HEK293T (cell line): ENCODE results near the gene AGTRAP.

Source experiments
- CTCF ChIA-PET: fragments of 350-600 bp; formaldehyde crosslinking; extraction: SDS; loops from one replicate; lab custom pipeline; 2021; ENCODE audit warnings: antibody characterized with exemption, inconsistent platforms; lab: Yijun Ruan, JAX
- POLR2A ChIA-PET: fragments of 350-600 bp; formaldehyde crosslinking; extraction: SDS; loops from one replicate; lab custom pipeline; 2020; ENCODE audit warnings: antibody characterized with exemption, inconsistent platforms; lab: Yijun Ruan, JAX
- DNase-seq: peaks from one replicate; pipeline ENCODE4 v3.0.0; 2012; ENCODE audit warnings: mixed read lengths; ENCODE audit errors: extremely low spot score
- ARNT ChIP-seq: fragments of 450-650 bp; IDR thresholded peaks from 2 replicates; pipeline ENCODE4 v1.6.1; 2017; ENCODE audit warnings: mild to moderate bottlenecking
- BHLHE40 ChIP-seq: fragments of 450-650 bp; IDR thresholded peaks from 2 replicates; pipeline ENCODE4 v1.6.1; 2016; ENCODE audit warnings: mild to moderate bottlenecking, moderate library complexity, borderline replicate concordance
- CTBP1 ChIP-seq: fragments of 450-650 bp; IDR thresholded peaks from 2 replicates; pipeline ENCODE4 v1.6.1; 2016; ENCODE audit warnings: borderline replicate concordance
- ELF4 ChIP-seq: fragments of 450-650 bp; IDR thresholded peaks from 2 replicates; pipeline ENCODE4 v1.6.1; 2017; ENCODE audit warnings: antibody characterized with exemption
- FOXA1 ChIP-seq: fragments of 450-650 bp; IDR thresholded peaks from 2 replicates; pipeline ENCODE4 v1.6.1; 2016; ENCODE audit warnings: mild to moderate bottlenecking
- FOXK2 ChIP-seq: fragments of 450-650 bp; IDR thresholded peaks from 2 replicates; pipeline ENCODE4 v1.6.1; 2016; ENCODE audit warnings: mild to moderate bottlenecking
- FOXM1 ChIP-seq: fragments of 450-650 bp; IDR thresholded peaks from 2 replicates; pipeline ENCODE4 v1.6.1; 2017; ENCODE audit warnings: mild to moderate bottlenecking, borderline replicate concordance
- HDGF ChIP-seq: fragments of 450-650 bp; IDR thresholded peaks from 2 replicates; pipeline ENCODE4 v1.6.1; 2017; ENCODE audit warnings: antibody characterized with exemption, borderline replicate concordance
- L3MBTL2 ChIP-seq: fragments of 450-650 bp; conservative IDR thresholded peaks from 2 replicates; pipeline ENCODE4 v1.6.1; 2016; ENCODE audit warnings: mild to moderate bottlenecking
- LEF1 ChIP-seq: fragments of 450-650 bp; IDR thresholded peaks from 2 replicates; pipeline ENCODE4 v1.6.1; 2017; ENCODE audit warnings: mild to moderate bottlenecking, borderline replicate concordance
- NFRKB ChIP-seq: fragments of 450-650 bp; IDR thresholded peaks from 2 replicates; pipeline ENCODE4 v1.6.1; 2016; ENCODE audit warnings: mild to moderate bottlenecking, moderate library complexity
- PKNOX1 ChIP-seq: fragments of 450-650 bp; IDR thresholded peaks from 2 replicates; pipeline ENCODE4 v1.6.1; 2016
- SP1 ChIP-seq: fragments of 450-650 bp; IDR thresholded peaks from 2 replicates; pipeline ENCODE4 v1.6.1; 2017
- SUZ12 ChIP-seq: fragments of 450-650 bp; IDR thresholded peaks from 2 replicates; pipeline ENCODE4 v1.6.1; 2016; ENCODE audit warnings: mild to moderate bottlenecking
- TARDBP ChIP-seq: fragments of 450-650 bp; IDR thresholded peaks from 2 replicates; pipeline ENCODE4 v1.6.1; 2016
- ZNF384 ChIP-seq: fragments of 450-650 bp; IDR thresholded peaks from 2 replicates; pipeline ENCODE4 v1.6.1; 2016

The AGTRAP gene

DNA sequence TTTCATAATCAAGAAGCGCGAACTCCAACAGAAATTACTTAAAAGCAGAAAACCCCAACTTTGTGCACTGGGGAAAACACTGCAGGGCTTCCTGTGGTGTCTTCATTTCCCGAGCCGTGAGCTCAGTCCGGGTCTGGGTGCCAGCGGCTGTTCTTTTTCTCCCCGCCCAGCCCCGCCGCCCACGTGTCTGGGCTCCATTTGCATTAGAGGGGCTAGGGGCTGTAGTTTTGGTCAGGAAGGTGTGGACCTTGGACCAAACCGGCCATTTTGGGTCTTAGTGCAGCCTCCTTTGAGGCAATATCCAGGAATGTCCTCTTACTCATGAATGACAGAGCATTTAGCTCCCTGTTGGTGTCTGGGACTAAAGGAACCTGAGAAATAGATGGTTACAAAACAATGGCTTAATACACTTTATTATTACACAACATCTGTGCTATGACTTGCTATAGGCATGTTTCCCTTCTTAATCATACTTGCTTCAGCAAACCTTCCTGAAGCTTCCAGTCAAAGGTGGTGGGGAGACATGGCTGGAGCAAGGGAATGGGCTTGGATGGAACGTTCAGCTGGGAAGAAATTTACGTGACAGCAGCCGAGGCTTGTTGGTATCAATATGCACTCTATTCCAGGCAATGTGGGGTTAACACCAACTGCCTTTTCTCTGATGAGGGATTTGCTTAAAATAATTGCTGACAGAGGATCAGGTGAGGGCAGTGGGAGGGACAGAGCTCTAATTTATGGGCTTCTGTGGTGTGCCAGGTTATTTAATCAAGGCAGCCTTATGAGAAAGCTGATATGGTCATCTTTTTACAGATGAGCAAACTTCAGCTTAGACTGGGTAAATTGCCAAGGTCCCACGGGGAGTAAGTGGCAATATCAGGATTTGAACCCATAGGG is 1.1 kb downstream of the AGTRAP start:
- TF ChIP-seq TARDBP (no peak), BHLHE40 (no peak), SP1 (no peak), ZNF384 (no peak), NFRKB (0 out of 2 replicates have a peak, but pooled peaks have one; percentile 21), PKNOX1 (peak; percentile 47), FOXK2 (no peak), CTBP1 (no peak), ARNT (no peak), HDGF (no peak), ELF4 (no peak), FOXA1 (no peak), L3MBTL2 (peak; percentile 54), FOXM1 (no peak), SUZ12 (no peak)
- peak; percentile 34 for DNase-seq
- POLR2A ChIA-PET = interaction anchor here (0.6 to 2.0 kb wide), 7 partner anchors 12 to 474 kb away, joined by 3 to 13 read pairs (median 3); partner anchors contain the start of gene MTOR
- CTCF ChIA-PET = interaction anchor here (0.5 to 0.9 kb wide), 2 partner anchors 26 to 31 kb away, joined by 4 read pairs; no protein-coding TSS in a partner anchor

- ChIA-PET CTCF (no interaction called here), POLR2A (no interaction called here)
- TF ChIP-seq LEF1 (no peak), NFRKB (no peak), ZNF384 (no peak), TARDBP (no peak), ARNT (no peak), FOXK2 (no peak), SP1 (no peak), PKNOX1 (no peak), BHLHE40 (no peak), L3MBTL2 (no peak)
- DNase-seq = no peak
Observed at GRCh38 chr1:11738096-11738495, 2.2 kb downstream of the AGTRAP start.

GRCh38 chr1:11738783-11739182 is 2.8 kb downstream of the AGTRAP start:
- no peak for DNase-seq
- CTCF ChIA-PET = no interaction called here
- POLR2A ChIA-PET = no interaction called here
- TF ChIP-seq NFRKB (no peak), PKNOX1 (no peak), FOXK2 (no peak), SUZ12 (no peak), SP1 (no peak), BHLHE40 (no peak), L3MBTL2 (no peak), HDGF (no peak), ZNF384 (no peak), FOXA1 (no peak), FOXM1 (no peak), CTBP1 (no peak), LEF1 (no peak), ARNT (no peak), TARDBP (no peak), ELF4 (no peak)

- DNase-seq = no peak
- POLR2A ChIA-PET = no interaction called here
- CTCF ChIA-PET = no interaction called here
- TF ChIP-seq TARDBP (no peak), BHLHE40 (no peak), FOXM1 (no peak), CTBP1 (no peak), SUZ12 (no peak), SP1 (no peak), L3MBTL2 (no peak), FOXA1 (no peak), FOXK2 (no peak), NFRKB (no peak), PKNOX1 (no peak), HDGF (no peak), ARNT (no peak), ELF4 (no peak), LEF1 (no peak), ZNF384 (no peak)
Observed at GRCh38 chr1:11740258-11741192, 4.6 kb downstream of the AGTRAP start.

DNA sequence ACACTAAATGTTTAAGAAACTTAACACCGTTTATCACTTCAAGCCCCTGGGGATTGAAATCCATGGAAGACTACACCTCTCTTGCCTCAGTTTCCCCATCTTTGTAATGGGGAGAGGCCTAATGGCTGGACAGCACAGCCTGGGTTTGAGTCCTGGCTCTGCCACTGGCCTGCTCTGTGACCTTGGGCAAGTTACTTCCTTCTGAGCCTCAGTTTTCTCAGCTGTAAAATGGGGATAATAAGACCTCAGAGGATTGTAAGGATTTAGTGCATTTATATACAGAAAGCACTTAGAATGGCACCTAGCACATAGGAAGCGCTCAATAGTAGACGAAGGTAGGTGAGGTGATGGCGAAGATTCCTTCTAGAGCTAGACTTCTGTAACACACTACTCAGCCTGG is 5.5 kb downstream of the AGTRAP start:
- no peak for TF ChIP-seq SUZ12
- no peak for TF ChIP-seq BHLHE40
- TF ChIP-seq L3MBTL2 = no peak
- TF ChIP-seq LEF1 = no peak
- no peak for TF ChIP-seq ARNT
- TF ChIP-seq FOXK2 = no peak
- no peak for TF ChIP-seq FOXM1
- no peak for TF ChIP-seq ELF4
- TF ChIP-seq PKNOX1 = no peak
- TF ChIP-seq SP1 = no peak
- no peak for TF ChIP-seq NFRKB
- TF ChIP-seq TARDBP = no peak
- TF ChIP-seq ZNF384 = no peak
- TF ChIP-seq CTBP1 = no peak
- no peak for TF ChIP-seq HDGF
- TF ChIP-seq FOXA1 = no peak
- POLR2A ChIA-PET = no interaction called here
- DNase-seq = no peak
- CTCF ChIA-PET = no interaction called here
